ENCODE data around the gene LGALSL.

The LGALSL gene

DNA sequence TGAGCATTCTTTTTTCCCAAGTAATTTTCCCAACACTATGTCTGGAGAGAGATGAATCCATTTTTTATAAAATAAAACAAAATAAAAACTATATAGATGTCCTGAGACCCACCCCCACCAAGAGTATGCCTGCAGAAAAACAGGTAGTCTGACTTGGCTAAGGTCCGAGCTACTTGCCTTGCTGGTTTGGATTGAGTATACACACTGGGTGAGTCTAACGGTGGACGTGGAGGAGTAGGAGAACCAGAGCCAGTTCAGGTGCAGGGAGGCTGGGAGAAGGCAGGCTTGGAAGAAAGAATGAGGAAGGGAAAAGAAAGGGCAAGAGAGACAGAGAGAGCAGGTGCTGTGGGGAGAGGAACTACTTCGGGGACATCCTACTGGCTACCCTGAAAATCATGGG lies 48.9 kb downstream of the LGALSL start:
- DNase-seq = no peak

DNA sequence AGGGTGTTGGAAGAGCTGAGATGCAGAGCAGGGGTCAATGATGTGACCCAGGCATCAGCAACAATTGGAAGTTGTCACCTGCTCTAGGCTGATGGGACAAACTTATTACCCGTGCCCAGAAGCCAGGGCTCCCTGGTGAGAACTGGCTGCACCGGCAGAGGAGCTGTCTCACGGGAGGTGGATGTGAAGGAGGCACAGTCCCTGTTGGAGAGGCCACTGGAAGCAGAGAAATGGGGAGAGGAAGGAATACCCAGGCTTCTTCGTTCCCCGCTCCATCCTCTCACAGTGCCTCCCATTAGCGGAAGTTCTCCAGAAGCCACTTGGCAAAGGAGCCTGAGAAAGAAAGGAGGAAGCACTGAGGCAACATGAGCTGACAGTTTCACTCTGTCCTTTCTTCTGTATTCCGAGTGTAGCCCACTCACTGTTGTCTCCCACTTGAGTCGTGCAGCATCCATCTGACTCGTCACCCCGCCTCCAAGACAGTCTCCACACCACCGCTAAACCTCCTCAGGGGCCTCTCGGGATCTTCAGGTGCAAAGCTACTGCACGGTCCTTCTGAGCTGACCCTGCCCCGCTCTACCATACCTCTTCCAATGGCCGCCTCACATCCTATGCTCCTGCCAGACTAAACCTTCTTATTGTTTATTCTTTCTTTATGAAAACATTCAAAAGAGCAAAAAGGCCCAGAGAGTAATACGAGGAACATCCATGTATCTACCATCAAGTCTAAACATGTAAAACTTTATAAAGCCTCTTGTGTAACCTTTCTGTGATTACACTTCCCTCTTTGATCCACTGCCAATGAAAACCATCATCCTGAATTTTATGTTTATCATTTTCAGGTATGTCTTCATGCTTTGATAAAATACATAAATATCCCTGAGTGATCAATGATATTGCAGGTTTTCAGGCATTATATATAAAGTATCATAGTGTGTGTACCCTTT lies 51.1 kb downstream of the LGALSL start:
- no peak for DNase-seq

DNA sequence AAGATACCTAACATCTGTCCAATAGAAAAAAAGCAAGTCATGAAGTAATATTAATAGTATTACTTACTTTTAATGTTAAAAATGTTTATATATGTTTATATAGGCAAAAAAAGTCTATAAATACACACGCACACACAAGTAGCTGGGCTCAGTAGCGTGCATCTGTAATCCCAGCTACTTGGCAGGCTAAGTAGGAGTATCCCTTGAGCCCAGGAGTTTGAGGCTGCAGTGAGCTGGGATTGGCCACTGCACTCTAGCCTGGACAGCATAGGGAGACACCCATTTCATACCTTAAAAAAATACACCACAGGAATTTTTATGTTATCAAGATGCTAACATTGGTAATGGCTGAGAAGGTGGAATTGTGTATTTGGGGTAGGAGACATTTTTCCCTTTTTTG lies 52.7 kb downstream of the LGALSL start:
- DNase-seq = no peak
